ENCODE data around the gene MORC3.
"Not testable (repeated sequence)": the region's sequence is repeated elsewhere in the genome, so short reads cannot be mapped to it uniquely, and the experiment has no call there.

The MORC3 gene

GRCh38 chr21:36337099-36337509 lies 17.1 kb downstream of the MORC3 start:
- no peak overlapping the region for H3K4me3 ChIP-seq (ENCODE audit: low read depth, low read length)
- TF ChIP-seq, protein P1, sequence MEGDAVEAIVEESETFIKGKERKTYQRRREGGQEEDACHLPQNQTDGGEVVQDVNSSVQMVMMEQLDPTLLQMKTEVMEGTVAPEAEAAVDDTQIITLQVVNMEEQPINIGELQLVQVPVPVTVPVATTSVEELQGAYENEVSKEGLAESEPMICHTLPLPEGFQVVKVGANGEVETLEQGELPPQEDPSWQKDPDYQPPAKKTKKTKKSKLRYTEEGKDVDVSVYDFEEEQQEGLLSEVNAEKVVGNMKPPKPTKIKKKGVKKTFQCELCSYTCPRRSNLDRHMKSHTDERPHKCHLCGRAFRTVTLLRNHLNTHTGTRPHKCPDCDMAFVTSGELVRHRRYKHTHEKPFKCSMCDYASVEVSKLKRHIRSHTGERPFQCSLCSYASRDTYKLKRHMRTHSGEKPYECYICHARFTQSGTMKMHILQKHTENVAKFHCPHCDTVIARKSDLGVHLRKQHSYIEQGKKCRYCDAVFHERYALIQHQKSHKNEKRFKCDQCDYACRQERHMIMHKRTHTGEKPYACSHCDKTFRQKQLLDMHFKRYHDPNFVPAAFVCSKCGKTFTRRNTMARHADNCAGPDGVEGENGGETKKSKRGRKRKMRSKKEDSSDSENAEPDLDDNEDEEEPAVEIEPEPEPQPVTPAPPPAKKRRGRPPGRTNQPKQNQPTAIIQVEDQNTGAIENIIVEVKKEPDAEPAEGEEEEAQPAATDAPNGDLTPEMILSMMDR (IDR thresholded peaks at IDR 0.05; ENCODE audit: borderline replicate concordance, insufficient read depth, low read depth, low read length), result no peak

- H3K4me3 ChIP-seq (ENCODE audit: low read depth, low read length), result no peak overlapping the region
- TF ChIP-seq, protein P1 (IDR thresholded peaks at IDR 0.05; ENCODE audit: borderline replicate concordance, insufficient read depth, low read depth, low read length), result no peak
These were observed 19.0 kb downstream of the MORC3 start for GRCh38 chr21:36338975-36339374.

DNA sequence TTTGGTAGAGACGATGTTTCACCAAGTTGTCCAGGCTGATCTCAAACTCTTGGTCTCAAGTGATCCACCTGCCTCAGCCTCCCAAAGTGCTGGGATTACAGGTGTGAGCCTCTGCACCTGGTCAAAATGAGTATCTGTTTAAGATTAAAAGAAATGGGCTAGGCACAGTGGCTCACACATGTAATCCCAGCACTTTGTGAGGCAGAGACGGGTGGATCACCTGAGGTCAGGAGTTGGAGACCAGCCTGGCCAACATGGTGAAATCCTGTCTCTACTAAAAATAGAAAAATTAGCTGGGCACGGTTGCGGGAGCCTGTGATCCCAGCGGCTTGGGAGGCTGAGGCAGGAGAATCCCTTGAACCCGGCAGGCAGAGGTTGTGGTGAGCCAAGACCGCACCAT lies 22.6 kb downstream of the MORC3 start:
- H3K4me3 ChIP-seq (ENCODE audit: low read depth, low read length), result not testable (repeated sequence)

DNA sequence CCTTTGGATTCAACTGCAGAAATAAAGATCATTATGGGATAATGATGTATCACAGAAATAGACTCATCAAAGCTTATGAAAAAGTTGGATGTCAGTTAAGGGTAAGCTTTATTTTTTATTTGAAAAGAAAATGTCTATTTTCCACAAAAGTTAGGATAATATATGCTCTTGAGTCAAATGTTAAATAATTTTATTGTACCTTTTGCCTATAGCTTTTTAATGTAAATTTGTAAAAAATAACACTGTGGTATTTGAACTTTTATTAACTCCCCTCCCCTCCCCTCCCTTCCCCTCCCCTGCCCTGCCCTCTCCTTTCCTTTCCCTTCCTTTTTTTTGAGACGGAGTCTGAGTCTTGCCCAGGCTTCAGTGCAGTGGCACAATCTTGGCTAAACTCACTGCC lies 24.9 kb downstream of the MORC3 start:
- H3K4me3 ChIP-seq (ENCODE audit: low read depth, low read length), result no peak overlapping the region
- TF ChIP-seq, protein P1 (IDR thresholded peaks at IDR 0.05; ENCODE audit: borderline replicate concordance, insufficient read depth, low read depth, low read length), result no peak

GRCh38 chr21:36347278-36347961 lies 27.4 kb downstream of the MORC3 start:
- TF ChIP-seq, protein P1 (IDR thresholded peaks at IDR 0.05; ENCODE audit: borderline replicate concordance, insufficient read depth, low read depth, low read length), result no peak

DNA sequence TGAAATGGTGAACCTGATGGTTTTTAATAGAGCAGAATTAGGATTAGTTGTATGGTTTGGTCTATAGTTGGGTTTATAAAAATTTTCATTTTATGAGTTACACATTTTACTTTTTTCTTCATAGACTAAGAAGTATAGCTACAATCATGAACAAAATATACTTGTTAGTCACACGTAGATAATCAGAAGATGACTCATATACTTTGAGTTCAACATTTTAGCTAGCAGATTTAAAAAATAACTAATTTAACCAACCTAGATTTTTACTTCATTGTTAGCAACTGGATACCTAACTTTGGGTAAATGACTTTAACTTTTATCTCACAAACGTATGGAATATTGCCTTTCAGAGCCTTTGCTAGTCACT lies 27.9 kb downstream of the MORC3 start:
- TF ChIP-seq, protein P1 (IDR thresholded peaks at IDR 0.05; ENCODE audit: borderline replicate concordance, insufficient read depth, low read depth, low read length), result no peak

More at GRCh38 chr21:36347278-36347961, 27.4 kb downstream of the MORC3 start:
- H3K4me3 ChIP-seq (ENCODE audit: low read depth, low read length), result no peak overlapping the region

GRCh38 chr21:36349315-36349714 lies 29.3 kb downstream of the MORC3 start:
- TF ChIP-seq, protein P1 (IDR thresholded peaks at IDR 0.05; ENCODE audit: borderline replicate concordance, insufficient read depth, low read depth, low read length), result no peak
- no peak overlapping the region for H3K4me3 ChIP-seq (ENCODE audit: low read depth, low read length)

More for the DNA sequence above, 27.9 kb downstream of the MORC3 start:
- no peak overlapping the region for H3K4me3 ChIP-seq (ENCODE audit: low read depth, low read length)
